Central memory CD8-positive, alpha-beta T cell (primary cell): ENCODE results near the gene GDF2.

Experiments used
- ATAC-seq: fragments of 150-1000 bp; cut with Tn5 transposase; replicated peaks from 2 replicates; pipeline ENCODE4 v1.10.0; 2022; ENCODE audit warnings: mild to moderate bottlenecking, moderate FRiP score, moderate number of reproducible peaks; ENCODE audit not compliant: poor library complexity, severe bottlenecking; ENCODE audit errors: extremely low read depth
- DNase-seq, 2 donors: peaks; one replicate each; pipeline ENCODE4 v3.0.0; 2021; ENCODE audit warnings: low spot score in 2 of 2
- H3K27ac Mint-ChIP-seq: one replicate; pipeline ENCODE4 v1.8.0; 2022; ENCODE audit warnings: low read depth, mild to moderate bottlenecking, moderate library complexity, mixed read lengths
- H3K27me3 Mint-ChIP-seq: one replicate; pipeline ENCODE4 v1.8.0; 2022; ENCODE audit warnings: mixed read lengths
- H3K36me3 Mint-ChIP-seq: one replicate; pipeline ENCODE4 v1.8.0; 2022; ENCODE audit warnings: mild to moderate bottlenecking, moderate library complexity, mixed read lengths; ENCODE audit not compliant: insufficient read depth
- H3K4me1 Mint-ChIP-seq: one replicate; pipeline ENCODE4 v1.8.0; 2022; ENCODE audit warnings: mixed read lengths
- H3K4me3 Mint-ChIP-seq: one replicate; pipeline ENCODE4 v1.8.0; 2022; ENCODE audit warnings: mild to moderate bottlenecking, moderate library complexity, mixed read lengths
- H3K9me3 Mint-ChIP-seq: one replicate; pipeline ENCODE4 v1.8.0; 2022; ENCODE audit warnings: mixed read lengths

The GDF2 gene

DNA sequence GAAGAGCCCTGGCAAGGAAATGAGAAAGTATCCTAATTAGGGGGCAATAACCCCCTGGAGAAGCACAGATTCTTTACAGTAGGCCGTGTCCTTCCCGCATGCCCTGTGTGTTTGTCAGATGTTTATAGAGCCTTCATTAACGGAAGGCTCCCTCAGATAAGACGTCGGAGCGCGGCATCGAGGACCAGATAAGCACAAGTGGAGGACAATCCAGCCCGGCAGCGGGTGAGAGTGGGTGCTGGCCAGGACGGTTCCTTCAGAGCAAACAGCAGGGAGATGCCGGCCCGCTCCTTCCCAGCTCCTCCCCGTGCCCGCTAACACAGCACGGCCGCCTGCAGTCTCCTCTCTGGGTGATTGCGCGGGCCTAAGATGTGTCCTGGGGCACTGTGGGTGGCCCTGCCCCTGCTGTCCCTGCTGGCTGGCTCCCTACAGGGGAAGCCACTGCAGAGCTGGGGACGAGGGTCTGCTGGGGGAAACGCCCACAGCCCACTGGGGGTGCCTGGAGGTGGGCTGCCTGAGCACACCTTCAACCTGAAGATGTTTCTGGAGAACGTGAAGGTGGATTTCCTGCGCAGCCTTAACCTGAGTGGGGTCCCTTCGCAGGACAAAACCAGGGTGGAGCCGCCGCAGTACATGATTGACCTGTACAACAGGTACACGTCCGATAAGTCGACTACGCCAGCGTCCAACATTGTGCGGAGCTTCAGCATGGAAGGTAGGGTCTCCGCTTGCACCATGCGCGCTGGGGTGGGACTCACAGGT, at the start of gene GDF2:
TSS of gene GDF2 (plus strand) at position 155 of the 762 bp plus-strand sequence. CDS start at position 370, 215 bp downstream.
- DNase-seq, result no peak
- no peak for ATAC-seq
- H3K4me1 Mint-ChIP-seq, result no peaks in the 10 kb centered on the region
- H3K27me3 Mint-ChIP-seq, result peaks cover 24% of the 10 kb centered on the region
- no peaks in the 10 kb centered on the region for H3K36me3 Mint-ChIP-seq
- H3K27ac Mint-ChIP-seq, result no peak within 1 kb of the TSS
- H3K9me3 Mint-ChIP-seq, result no peaks in the 10 kb centered on the region
- no peak within 1 kb of the TSS for H3K4me3 Mint-ChIP-seq

DNA sequence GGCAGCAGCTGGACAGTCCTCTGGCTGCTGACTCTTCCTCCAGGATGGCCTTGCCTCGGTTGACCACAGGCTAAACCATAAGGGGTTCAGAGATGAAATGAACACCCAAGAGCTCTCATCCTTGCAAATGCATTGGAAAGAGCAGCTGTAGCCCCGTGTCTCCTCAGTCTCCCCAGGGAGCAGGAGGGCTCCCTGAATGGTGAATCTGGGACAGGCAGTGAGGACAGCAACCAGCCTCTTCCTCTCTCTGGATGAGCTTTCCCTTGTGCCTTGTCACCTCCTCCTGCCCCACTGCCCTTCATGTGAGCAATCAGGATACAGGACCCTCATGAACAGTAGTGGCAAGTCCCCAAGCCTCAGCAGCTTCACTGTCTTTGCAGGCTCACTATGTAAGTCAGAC, 46.2 kb upstream of the GDF2 start:
- Mint-ChIP-seq H3K27ac (no peak overlapping the region), H3K36me3 (no peaks in the 10 kb centered on the region), H3K9me3 (peaks cover 3% of the 10 kb centered on the region), H3K27me3 (peaks cover 7% of the 10 kb centered on the region), H3K4me1 (peaks cover 11% of the 10 kb centered on the region), H3K4me3 (no peak overlapping the region)
- DNase-seq, result no peak
- ATAC-seq, result no peak

- no peak for DNase-seq
- peaks cover 7% of the 10 kb centered on the region for H3K27me3 Mint-ChIP-seq
- no peaks in the 10 kb centered on the region for H3K36me3 Mint-ChIP-seq
- ATAC-seq, result no peak
- peaks cover 3% of the 10 kb centered on the region for H3K9me3 Mint-ChIP-seq
- H3K4me3 Mint-ChIP-seq, result no peak overlapping the region
- H3K27ac Mint-ChIP-seq, result no peak overlapping the region
- peaks cover 11% of the 10 kb centered on the region for H3K4me1 Mint-ChIP-seq
Observed at GRCh38 chr10:47276576-47277351, 45.5 kb upstream of the GDF2 start.

DNA sequence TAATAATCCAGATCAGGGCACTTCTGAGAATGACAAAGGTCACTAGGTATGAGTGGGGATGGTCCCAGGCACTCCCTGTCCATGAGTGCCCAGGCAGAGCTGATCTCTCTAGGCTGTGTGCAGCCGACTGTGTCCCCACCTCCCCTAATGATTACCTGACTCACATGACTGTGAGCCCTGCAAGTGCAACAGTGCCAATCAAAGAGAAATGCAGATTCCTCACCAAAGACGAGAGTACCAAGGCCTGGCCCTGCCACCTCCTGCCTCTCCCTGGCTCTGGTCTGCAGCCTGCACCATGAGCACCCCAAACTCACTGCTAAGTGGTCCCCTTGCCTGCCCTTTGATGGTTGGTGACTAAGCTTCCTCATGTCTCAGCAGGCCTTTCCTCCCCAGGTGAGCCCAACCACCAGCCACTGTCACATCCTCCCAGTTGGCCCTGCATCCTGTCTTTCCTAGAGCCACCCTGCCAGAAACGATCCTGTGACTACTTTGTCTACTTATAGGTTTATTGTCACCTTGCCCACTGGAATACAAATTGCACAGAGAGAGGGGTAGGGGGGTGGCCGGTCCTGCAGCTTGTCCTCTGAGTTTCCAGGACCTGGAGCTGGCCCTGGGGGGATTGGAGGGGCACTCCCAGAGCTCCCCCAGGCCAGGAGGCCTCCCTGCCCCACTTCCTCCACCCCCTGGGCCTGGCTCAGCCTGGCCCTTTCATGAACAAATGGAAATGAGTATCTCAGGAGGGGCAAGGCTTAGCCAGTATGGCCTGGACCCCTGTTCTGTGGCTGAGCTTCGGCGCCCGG, 44.7 kb upstream of the GDF2 start:
- Mint-ChIP-seq H3K27ac (no peak overlapping the region), H3K4me3 (no peak overlapping the region)

DNA sequence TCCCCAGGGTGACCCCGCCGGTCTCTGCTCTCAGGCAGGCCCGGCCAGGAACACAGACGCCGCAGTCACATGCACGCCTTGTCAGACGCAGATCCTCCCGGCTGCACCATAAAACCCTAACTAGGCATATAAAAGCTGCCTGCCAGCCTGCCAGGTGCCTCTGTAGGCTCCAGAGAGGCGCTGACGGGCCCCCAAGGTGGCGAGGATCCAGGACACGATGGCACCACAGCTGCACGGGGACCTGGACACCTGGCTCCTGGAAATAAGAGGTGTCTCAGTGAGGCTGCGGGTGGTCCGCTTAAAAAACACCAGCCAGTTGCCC, 44.1 kb upstream of the GDF2 start:
- DNase-seq (no peak), ATAC-seq (no peak)
- Mint-ChIP-seq H3K9me3 (peaks cover 3% of the 10 kb centered on the region), H3K27ac (no peak overlapping the region), H3K4me1 (peaks cover 11% of the 10 kb centered on the region), H3K36me3 (no peaks in the 10 kb centered on the region), H3K4me3 (no peak overlapping the region), H3K27me3 (peaks cover 7% of the 10 kb centered on the region)

More for the DNA sequence above, 44.7 kb upstream of the GDF2 start:
- Mint-ChIP-seq H3K4me1 (peaks cover 11% of the 10 kb centered on the region), H3K27me3 (peaks cover 7% of the 10 kb centered on the region), H3K9me3 (peaks cover 3% of the 10 kb centered on the region), H3K36me3 (no peaks in the 10 kb centered on the region)
- no peak for DNase-seq
- peak; percentile 68 for ATAC-seq

- H3K4me3 Mint-ChIP-seq, result no peak overlapping the region
- no peaks in the 10 kb centered on the region for H3K36me3 Mint-ChIP-seq
- DNase-seq (no peak), ATAC-seq (no peak)
- H3K4me1 Mint-ChIP-seq, result peaks cover 11% of the 10 kb centered on the region
- peaks cover under 1% of the 10 kb centered on the region for H3K9me3 Mint-ChIP-seq
- H3K27ac Mint-ChIP-seq, result no peak overlapping the region
- H3K27me3 Mint-ChIP-seq, result peaks cover 7% of the 10 kb centered on the region
Observed at GRCh38 chr10:47278720-47279119, 43.5 kb upstream of the GDF2 start.

DNA sequence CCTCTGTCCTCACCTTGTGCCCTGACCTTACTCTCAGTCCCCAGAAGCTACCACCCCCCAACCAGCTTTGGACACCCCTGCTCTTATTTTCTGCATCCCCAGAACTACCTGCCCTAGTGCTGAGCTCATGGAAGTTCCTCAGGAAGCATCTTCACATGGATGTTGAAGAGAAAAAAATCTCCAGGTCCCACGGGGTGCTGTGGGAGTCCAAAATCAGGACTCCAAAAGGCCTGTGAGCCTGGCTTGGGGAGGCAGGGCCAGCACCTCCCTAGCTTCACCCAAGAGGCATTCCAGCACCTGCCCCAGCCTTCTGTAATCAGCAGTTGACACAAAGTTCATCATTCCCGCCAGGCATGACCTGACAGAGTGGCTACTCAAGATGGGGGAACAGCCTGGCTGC, 43.0 kb upstream of the GDF2 start:
- Mint-ChIP-seq H3K4me1 (peaks cover 11% of the 10 kb centered on the region), H3K27me3 (peaks cover 7% of the 10 kb centered on the region)

GRCh38 chr10:47282005-47282656, 40.1 kb upstream of the GDF2 start:
- H3K27me3 Mint-ChIP-seq, result no peaks in the 10 kb centered on the region
- H3K27ac Mint-ChIP-seq, result no peak overlapping the region
- H3K4me3 Mint-ChIP-seq, result no peak overlapping the region
- peaks cover 23% of the 10 kb centered on the region for H3K4me1 Mint-ChIP-seq
- DNase-seq (no peak), ATAC-seq (no peak)
- H3K36me3 Mint-ChIP-seq, result no peaks in the 10 kb centered on the region
- no peaks in the 10 kb centered on the region for H3K9me3 Mint-ChIP-seq

More for the DNA sequence above, 43.0 kb upstream of the GDF2 start:
- no peaks in the 10 kb centered on the region for H3K36me3 Mint-ChIP-seq
- no peaks in the 10 kb centered on the region for H3K9me3 Mint-ChIP-seq
- H3K4me3 Mint-ChIP-seq, result no peak overlapping the region
- no peak overlapping the region for H3K27ac Mint-ChIP-seq
- ATAC-seq, result no peak
- no peak for DNase-seq

GRCh38 chr10:47282657-47283018, 39.6 kb upstream of the GDF2 start:
- Mint-ChIP-seq H3K27me3 (no peaks in the 10 kb centered on the region), H3K36me3 (no peaks in the 10 kb centered on the region), H3K9me3 (no peaks in the 10 kb centered on the region), H3K27ac (no peak overlapping the region), H3K4me1 (peaks cover 18% of the 10 kb centered on the region), H3K4me3 (no peak overlapping the region)
- DNase-seq (no peak), ATAC-seq (no peak)

GRCh38 chr10:47283101-47283630, 39.1 kb upstream of the GDF2 start:
- no peaks in the 10 kb centered on the region for H3K36me3 Mint-ChIP-seq
- no peak overlapping the region for H3K27ac Mint-ChIP-seq
- H3K27me3 Mint-ChIP-seq, result no peaks in the 10 kb centered on the region
- no peaks in the 10 kb centered on the region for H3K9me3 Mint-ChIP-seq
- H3K4me1 Mint-ChIP-seq, result peaks cover 15% of the 10 kb centered on the region
- ATAC-seq (no peak), DNase-seq (no peak)
- H3K4me3 Mint-ChIP-seq, result no peak overlapping the region

DNA sequence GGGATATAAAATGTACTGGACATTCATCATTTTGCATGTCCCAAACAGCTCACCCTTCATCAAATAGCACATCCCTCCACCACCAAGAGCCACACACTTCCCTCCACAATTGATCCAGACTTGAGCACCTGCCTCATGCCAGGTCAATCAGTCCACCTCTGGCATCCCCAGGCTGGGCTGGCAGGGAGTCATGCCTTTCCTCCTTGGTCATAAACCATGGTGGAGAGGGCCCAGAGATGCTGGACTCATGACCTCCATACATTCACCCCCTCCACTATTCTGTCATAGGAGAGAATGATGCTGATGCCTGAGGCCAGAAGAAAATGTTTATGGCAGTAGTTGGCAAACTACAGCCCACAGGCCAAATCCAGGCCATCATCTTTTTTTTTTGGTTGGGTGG, 38.4 kb upstream of the GDF2 start:
- Mint-ChIP-seq H3K36me3 (no peaks in the 10 kb centered on the region), H3K4me1 (peaks cover 15% of the 10 kb centered on the region), H3K27ac (no peak overlapping the region), H3K27me3 (no peaks in the 10 kb centered on the region), H3K4me3 (no peak overlapping the region), H3K9me3 (no peaks in the 10 kb centered on the region)
- ATAC-seq, result no peak
- DNase-seq, result no peak
